ENCODE results near the gene CCDC148. TPM values are rescaled to one million over a fixed set of nuclear protein-coding genes. Genes with fewer than 3 reads are reported as not detected.

Gene CCDC148
- polyA plus RNA-seq, 2 of the 4 experiments (the other 2 are of a cell fraction) = 0.41 to 0.85 TPM

DNA sequence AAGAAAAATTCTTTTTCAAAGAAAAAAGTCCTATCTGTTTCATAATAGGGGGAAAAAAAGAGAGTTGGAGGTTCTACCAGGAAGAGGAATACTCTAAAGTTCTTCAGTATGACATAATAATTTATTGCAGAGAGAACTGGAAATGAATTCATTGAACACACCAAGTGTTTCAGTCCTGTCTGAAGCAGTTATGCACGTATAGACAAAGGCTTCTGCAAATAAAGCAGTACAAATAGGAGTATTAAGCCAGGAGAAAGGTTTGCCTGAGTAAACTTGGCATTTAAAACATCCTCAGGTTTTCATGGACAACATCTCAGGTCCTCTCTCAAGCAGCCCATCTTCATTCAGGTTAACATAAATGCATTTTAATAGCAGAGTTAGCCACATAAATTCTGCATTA lies 141.6 kb downstream of the CCDC148 start:
- Histone ChIP-seq H3K27ac (no peak overlapping the region), H3K9me3 (no peaks in the 10 kb centered on the region), H3K4me3 (no peak overlapping the region), H3K4me2 (no peak overlapping the region), H3K4me1 (no peaks in the 10 kb centered on the region)
- ChIA-PET CTCF (no interaction called here), POLR2A (no interaction called here)
- no peak for FAIRE-seq
- no peak for TF ChIP-seq CBX8 (IDR thresholded peaks at IDR 0.05)
- no peak for TF ChIP-seq NFE2L2 (conservative IDR thresholded peaks at IDR 0.05; ENCODE audit: low read length)
- TF ChIP-seq PHF8 (IDR thresholded peaks at IDR 0.05; ENCODE audit: borderline replicate concordance, low read depth) = no peak
- TF ChIP-seq, protein P1, sequence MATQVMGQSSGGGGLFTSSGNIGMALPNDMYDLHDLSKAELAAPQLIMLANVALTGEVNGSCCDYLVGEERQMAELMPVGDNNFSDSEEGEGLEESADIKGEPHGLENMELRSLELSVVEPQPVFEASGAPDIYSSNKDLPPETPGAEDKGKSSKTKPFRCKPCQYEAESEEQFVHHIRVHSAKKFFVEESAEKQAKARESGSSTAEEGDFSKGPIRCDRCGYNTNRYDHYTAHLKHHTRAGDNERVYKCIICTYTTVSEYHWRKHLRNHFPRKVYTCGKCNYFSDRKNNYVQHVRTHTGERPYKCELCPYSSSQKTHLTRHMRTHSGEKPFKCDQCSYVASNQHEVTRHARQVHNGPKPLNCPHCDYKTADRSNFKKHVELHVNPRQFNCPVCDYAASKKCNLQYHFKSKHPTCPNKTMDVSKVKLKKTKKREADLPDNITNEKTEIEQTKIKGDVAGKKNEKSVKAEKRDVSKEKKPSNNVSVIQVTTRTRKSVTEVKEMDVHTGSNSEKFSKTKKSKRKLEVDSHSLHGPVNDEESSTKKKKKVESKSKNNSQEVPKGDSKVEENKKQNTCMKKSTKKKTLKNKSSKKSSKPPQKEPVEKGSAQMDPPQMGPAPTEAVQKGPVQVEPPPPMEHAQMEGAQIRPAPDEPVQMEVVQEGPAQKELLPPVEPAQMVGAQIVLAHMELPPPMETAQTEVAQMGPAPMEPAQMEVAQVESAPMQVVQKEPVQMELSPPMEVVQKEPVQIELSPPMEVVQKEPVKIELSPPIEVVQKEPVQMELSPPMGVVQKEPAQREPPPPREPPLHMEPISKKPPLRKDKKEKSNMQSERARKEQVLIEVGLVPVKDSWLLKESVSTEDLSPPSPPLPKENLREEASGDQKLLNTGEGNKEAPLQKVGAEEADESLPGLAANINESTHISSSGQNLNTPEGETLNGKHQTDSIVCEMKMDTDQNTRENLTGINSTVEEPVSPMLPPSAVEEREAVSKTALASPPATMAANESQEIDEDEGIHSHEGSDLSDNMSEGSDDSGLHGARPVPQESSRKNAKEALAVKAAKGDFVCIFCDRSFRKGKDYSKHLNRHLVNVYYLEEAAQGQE (IDR thresholded peaks at IDR 0.05) = no peak
- TF ChIP-seq ZFP36 (IDR thresholded peaks at IDR 0.05; ENCODE audit: borderline replicate concordance, partially characterized antibody) = no peak
- no peak for TF ChIP-seq POLR2AphosphoS2 (conservative IDR thresholded peaks at IDR 0.05; ENCODE audit: low read length)
- TF ChIP-seq, protein P2, sequence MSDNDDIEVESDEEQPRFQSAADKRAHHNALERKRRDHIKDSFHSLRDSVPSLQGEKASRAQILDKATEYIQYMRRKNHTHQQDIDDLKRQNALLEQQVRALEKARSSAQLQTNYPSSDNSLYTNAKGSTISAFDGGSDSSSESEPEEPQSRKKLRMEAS (IDR thresholded peaks at IDR 0.05) = no peak
- TF ChIP-seq RFX5 (IDR thresholded peaks at IDR 0.05) = no peak
- no peak for TF ChIP-seq GATA3 (IDR thresholded peaks at IDR 0.05; ENCODE audit: borderline replicate concordance)
- TF ChIP-seq, protein P3, sequence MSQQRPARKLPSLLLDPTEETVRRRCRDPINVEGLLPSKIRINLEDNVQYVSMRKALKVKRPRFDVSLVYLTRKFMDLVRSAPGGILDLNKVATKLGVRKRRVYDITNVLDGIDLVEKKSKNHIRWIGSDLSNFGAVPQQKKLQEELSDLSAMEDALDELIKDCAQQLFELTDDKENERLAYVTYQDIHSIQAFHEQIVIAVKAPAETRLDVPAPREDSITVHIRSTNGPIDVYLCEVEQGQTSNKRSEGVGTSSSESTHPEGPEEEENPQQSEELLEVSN (IDR thresholded peaks at IDR 0.05; ENCODE audit: borderline replicate concordance, low read depth) = no peak
- no peak for TF ChIP-seq TP53 (CRISPR knock-in tag; IDR thresholded peaks at IDR 0.05)
- TF ChIP-seq ZC3H11A (IDR thresholded peaks at IDR 0.05) = no peak
- TF ChIP-seq HEYL (CRISPR knock-in tag; IDR thresholded peaks at IDR 0.05) = no peak
- TF ChIP-seq RAD21 (conservative IDR thresholded peaks at IDR 0.05 in 1 of 2, IDR thresholded peaks at IDR 0.05 in 1 of 2) = no peak
- DNase-seq (ENCODE audit: low read depth in 1 of 2, low spot score in 1 of 2) = no peak
- ATAC-seq = no peak
- 12% methylated on average over 1 of the region's 1 CpG for WGBS (ENCODE audit: missing lambda C conversion rate)

DNA sequence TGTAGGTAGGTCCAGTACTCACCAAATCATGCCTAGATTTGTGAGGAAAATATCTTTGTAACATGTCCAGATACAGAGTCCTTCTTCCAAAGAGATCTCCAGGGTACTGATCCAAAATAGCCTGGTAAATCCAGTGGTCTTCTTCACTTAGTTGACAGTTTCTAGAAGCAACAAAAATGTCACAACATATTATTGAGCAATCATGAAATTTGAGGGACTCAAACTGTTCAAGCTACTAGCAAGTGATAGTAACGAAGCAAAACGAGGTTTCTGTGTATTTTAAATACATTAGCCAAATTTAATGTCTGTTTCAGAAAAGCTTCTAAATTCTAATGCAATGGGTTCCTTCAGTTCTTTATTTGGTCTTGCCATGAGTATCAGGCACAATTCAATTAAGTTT lies 142.8 kb downstream of the CCDC148 start:
- POLR2A ChIA-PET = no interaction called here
- Histone ChIP-seq H3K4me3 (no peak overlapping the region), H3K4me2 (no peak overlapping the region), H3K4me1 (no peaks in the 10 kb centered on the region), H3K27ac (no peak overlapping the region), H3K9me3 (no peaks in the 10 kb centered on the region)
- CTCF ChIA-PET = no interaction called here
- DNase-seq (ENCODE audit: low read depth in 1 of 2, low spot score in 1 of 2) (no peak), FAIRE-seq (no peak), ATAC-seq (no peak)
- 7% methylated on average over 2 of the region's 2 CpGs for WGBS (ENCODE audit: missing lambda C conversion rate)
- TF ChIP-seq RCOR1 (IDR thresholded peaks at IDR 0.05; ENCODE audit: low read depth, low read length) (no peak), HEYL (CRISPR knock-in tag; IDR thresholded peaks at IDR 0.05) (no peak), TP53 (CRISPR knock-in tag; IDR thresholded peaks at IDR 0.05) (no peak), KDM1A (IDR thresholded peaks at IDR 0.05; ENCODE audit: low read depth) (no peak), CHD2 (IDR thresholded peaks at IDR 0.05; ENCODE audit: low read length, partially characterized antibody) (no peak), JUN (IDR thresholded peaks at IDR 0.05) (no peak), EHMT2 (IDR thresholded peaks at IDR 0.05; ENCODE audit: low read depth) (no peak), ESRRA (IDR thresholded peaks at IDR 0.05; ENCODE audit: borderline replicate concordance, low read length) (no peak), ZFP36 (IDR thresholded peaks at IDR 0.05; ENCODE audit: borderline replicate concordance, partially characterized antibody) (no peak), HOXA7 (CRISPR knock-in tag; IDR thresholded peaks at IDR 0.05) (no peak), NR3C1 (IDR thresholded peaks at IDR 0.05) (no peak)
- TF ChIP-seq, protein P4, sequence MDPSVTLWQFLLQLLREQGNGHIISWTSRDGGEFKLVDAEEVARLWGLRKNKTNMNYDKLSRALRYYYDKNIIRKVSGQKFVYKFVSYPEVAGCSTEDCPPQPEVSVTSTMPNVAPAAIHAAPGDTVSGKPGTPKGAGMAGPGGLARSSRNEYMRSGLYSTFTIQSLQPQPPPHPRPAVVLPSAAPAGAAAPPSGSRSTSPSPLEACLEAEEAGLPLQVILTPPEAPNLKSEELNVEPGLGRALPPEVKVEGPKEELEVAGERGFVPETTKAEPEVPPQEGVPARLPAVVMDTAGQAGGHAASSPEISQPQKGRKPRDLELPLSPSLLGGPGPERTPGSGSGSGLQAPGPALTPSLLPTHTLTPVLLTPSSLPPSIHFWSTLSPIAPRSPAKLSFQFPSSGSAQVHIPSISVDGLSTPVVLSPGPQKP (IDR thresholded peaks at IDR 0.05; ENCODE audit: low read depth, low read length) = no peak
- TF ChIP-seq, protein P5, sequence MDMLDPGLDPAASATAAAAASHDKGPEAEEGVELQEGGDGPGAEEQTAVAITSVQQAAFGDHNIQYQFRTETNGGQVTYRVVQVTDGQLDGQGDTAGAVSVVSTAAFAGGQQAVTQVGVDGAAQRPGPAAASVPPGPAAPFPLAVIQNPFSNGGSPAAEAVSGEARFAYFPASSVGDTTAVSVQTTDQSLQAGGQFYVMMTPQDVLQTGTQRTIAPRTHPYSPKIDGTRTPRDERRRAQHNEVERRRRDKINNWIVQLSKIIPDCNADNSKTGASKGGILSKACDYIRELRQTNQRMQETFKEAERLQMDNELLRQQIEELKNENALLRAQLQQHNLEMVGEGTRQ (IDR thresholded peaks at IDR 0.05) = no peak
- TF ChIP-seq, protein P6, sequence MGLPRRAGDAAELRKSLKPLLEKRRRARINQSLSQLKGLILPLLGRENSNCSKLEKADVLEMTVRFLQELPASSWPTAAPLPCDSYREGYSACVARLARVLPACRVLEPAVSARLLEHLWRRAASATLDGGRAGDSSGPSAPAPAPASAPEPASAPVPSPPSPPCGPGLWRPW (IDR thresholded peaks at IDR 0.05) = no peak
- TF ChIP-seq, protein P7, sequence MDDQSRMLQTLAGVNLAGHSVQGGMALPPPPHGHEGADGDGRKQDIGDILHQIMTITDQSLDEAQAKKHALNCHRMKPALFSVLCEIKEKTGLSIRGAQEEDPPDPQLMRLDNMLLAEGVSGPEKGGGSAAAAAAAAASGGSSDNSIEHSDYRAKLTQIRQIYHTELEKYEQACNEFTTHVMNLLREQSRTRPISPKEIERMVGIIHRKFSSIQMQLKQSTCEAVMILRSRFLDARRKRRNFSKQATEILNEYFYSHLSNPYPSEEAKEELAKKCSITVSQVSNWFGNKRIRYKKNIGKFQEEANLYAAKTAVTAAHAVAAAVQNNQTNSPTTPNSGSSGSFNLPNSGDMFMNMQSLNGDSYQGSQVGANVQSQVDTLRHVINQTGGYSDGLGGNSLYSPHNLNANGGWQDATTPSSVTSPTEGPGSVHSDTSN (IDR thresholded peaks at IDR 0.05) = no peak
- TF ChIP-seq, protein P8, sequence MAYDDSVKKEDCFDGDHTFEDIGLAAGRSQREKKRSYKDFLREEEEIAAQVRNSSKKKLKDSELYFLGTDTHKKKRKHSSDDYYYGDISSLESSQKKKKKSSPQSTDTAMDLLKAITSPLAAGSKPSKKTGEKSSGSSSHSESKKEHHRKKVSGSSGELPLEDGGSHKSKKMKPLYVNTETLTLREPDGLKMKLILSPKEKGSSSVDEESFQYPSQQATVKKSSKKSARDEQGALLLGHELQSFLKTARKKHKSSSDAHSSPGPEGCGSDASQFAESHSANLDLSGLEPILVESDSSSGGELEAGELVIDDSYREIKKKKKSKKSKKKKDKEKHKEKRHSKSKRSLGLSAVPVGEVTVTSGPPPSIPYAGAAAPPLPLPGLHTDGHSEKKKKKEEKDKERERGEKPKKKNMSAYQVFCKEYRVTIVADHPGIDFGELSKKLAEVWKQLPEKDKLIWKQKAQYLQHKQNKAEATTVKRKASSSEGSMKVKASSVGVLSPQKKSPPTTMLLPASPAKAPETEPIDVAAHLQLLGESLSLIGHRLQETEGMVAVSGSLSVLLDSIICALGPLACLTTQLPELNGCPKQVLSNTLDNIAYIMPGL (CRISPR knock-in tag; IDR thresholded peaks at IDR 0.05; ENCODE audit: borderline replicate concordance) = no peak
- TF ChIP-seq, protein P9, sequence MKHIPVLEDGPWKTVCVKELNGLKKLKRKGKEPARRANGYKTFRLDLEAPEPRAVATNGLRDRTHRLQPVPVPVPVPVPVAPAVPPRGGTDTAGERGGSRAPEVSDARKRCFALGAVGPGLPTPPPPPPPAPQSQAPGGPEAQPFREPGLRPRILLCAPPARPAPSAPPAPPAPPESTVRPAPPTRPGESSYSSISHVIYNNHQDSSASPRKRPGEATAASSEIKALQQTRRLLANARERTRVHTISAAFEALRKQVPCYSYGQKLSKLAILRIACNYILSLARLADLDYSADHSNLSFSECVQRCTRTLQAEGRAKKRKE (CRISPR knock-in tag; IDR thresholded peaks at IDR 0.05; ENCODE audit: low read depth) = no peak
